WTC11 (cell line): ENCODE measurements around the gene GMNC. TPM values are rescaled to one million over a fixed set of nuclear protein-coding genes. Genes with fewer than 3 reads are reported as not detected.

Experiments used
- ATAC-seq: fragments of 200-7000 bp; cut with Tn5 transposase; 2 replicates; pipeline ENCODE4 v1.10.0; 2021; ENCODE audit warnings: mild to moderate bottlenecking, moderate library complexity
- Bru-seq: library from RNA; stranded (reverse); fragments of 400-500 nt; gene quantifications from one replicate; lab custom pipeline; 2021; lab: Mats Ljungman, UMichigan
- CTCF ChIA-PET: fragments of 300-600 bp; sonication (Branson Sonifier 250); formaldehyde crosslinking; loops from one replicate; lab custom pipeline; 2021; ENCODE audit warnings: antibody characterized with exemption; lab: Charles Lee
- POLR2A ChIA-PET: fragments of 350-600 bp; sonication (Branson Sonifier 250); formaldehyde crosslinking; loops from one replicate; lab custom pipeline; 2021; ENCODE audit warnings: antibody characterized with exemption; lab: Charles Lee
- DNase-seq: peaks from one replicate; pipeline ENCODE4 v3.0.0; 2021; ENCODE audit warnings: low spot score
- H3K27ac Mint-ChIP-seq: 2 replicates; pipeline ENCODE4 v1.8.0; 2021; ENCODE audit warnings: mixed read lengths
- H3K27me3 Mint-ChIP-seq: 2 replicates; pipeline ENCODE4 v1.8.0; 2021; ENCODE audit warnings: low read depth, mild to moderate bottlenecking, moderate library complexity, mixed read lengths
- H3K36me3 Mint-ChIP-seq: 2 replicates; pipeline ENCODE4 v1.8.0; 2021; ENCODE audit warnings: mixed read lengths
- H3K4me1 Mint-ChIP-seq: 2 replicates; pipeline ENCODE4 v1.8.0; 2022; ENCODE audit warnings: mixed read lengths
- H3K4me3 Mint-ChIP-seq: 2 replicates; pipeline ENCODE4 v1.8.0; 2021; ENCODE audit warnings: mild to moderate bottlenecking, moderate library complexity, mixed read lengths
- H3K9me3 Mint-ChIP-seq: 2 replicates; pipeline ENCODE4 v1.8.0; 2021; ENCODE audit warnings: mixed read lengths
- AR ChIP-seq: fragments of 250-450 bp; sonication (Bioruptor Pico); IDR thresholded peaks from 2 replicates; pipeline ENCODE4 v1.9.0; 2021; ENCODE audit warnings: mild to moderate bottlenecking
- CBFB ChIP-seq: sonication (generic); formaldehyde crosslinking; IDR thresholded peaks from 2 replicates; pipeline ENCODE4 v1.8.1; 2022; ENCODE audit warnings: mild to moderate bottlenecking, low read depth, missing genetic modification reagents
- CREM ChIP-seq: sonication (generic); formaldehyde crosslinking; IDR thresholded peaks from 2 replicates; pipeline ENCODE4 v1.8.1; 2022; ENCODE audit warnings: mild to moderate bottlenecking, missing genetic modification reagents, moderate library complexity
- CTCF ChIP-seq: fragments of 200-600 bp; IDR thresholded peaks from 2 replicates; pipeline ENCODE4 v1.8.0; 2022; ENCODE audit warnings: antibody characterized with exemption
- ELF4 ChIP-seq: sonication (generic); formaldehyde crosslinking; IDR thresholded peaks from 2 replicates; pipeline ENCODE4 v1.8.1; 2022; ENCODE audit warnings: low read depth, mild to moderate bottlenecking, moderate library complexity, missing genetic modification reagents
- ETV6 ChIP-seq: sonication (generic); formaldehyde crosslinking; IDR thresholded peaks from 2 replicates; pipeline ENCODE4 v1.8.1; 2022; ENCODE audit warnings: mild to moderate bottlenecking, missing genetic modification reagents
- HMGXB4 ChIP-seq: sonication (generic); formaldehyde crosslinking; IDR thresholded peaks from 2 replicates; pipeline ENCODE4 v1.8.1; 2023; ENCODE audit warnings: mild to moderate bottlenecking, moderate library complexity, missing genetic modification reagents
- KAT7 ChIP-seq: sonication (generic); formaldehyde crosslinking; IDR thresholded peaks from 2 replicates; pipeline ENCODE4 v1.8.1; 2023; ENCODE audit warnings: missing genetic modification reagents, mild to moderate bottlenecking, borderline replicate concordance
- MYBL2 ChIP-seq: sonication (generic); formaldehyde crosslinking; IDR thresholded peaks from 2 replicates; pipeline ENCODE4 v1.8.1; 2023; ENCODE audit warnings: mild to moderate bottlenecking, moderate library complexity, missing genetic modification reagents
- NR2C2 ChIP-seq: sonication (generic); formaldehyde crosslinking; IDR thresholded peaks from 2 replicates; pipeline ENCODE4 v1.8.0; 2022; ENCODE audit warnings: mild to moderate bottlenecking, missing genetic modification reagents
- NR3C1 ChIP-seq: sonication (generic); formaldehyde crosslinking; conservative IDR thresholded peaks from 2 replicates; pipeline ENCODE4 v1.8.1; 2023; ENCODE audit warnings: low read depth, mild to moderate bottlenecking, missing genetic modification reagents
- SMAD3 ChIP-seq: sonication (generic); formaldehyde crosslinking; IDR thresholded peaks from 2 replicates; pipeline ENCODE4 v1.8.0; 2022; ENCODE audit warnings: missing genetic modification reagents, mild to moderate bottlenecking, borderline replicate concordance
- TCF7 ChIP-seq: sonication (generic); formaldehyde crosslinking; IDR thresholded peaks from 2 replicates; pipeline ENCODE4 v1.8.0; 2022; ENCODE audit warnings: mild to moderate bottlenecking, low read depth, missing genetic modification reagents, moderate library complexity
- TEAD4 ChIP-seq: sonication (generic); formaldehyde crosslinking; IDR thresholded peaks from 2 replicates; pipeline ENCODE4 v1.8.0; 2022; ENCODE audit warnings: mild to moderate bottlenecking, missing genetic modification reagents
- ZNF423 ChIP-seq: fragments of 250-450 bp; sonication (Bioruptor Pico); IDR thresholded peaks from 2 replicates; pipeline ENCODE4 v2.1.2; 2022; ENCODE audit warnings: mild to moderate bottlenecking, moderate library complexity
- ZNF512 ChIP-seq: sonication (generic); formaldehyde crosslinking; IDR thresholded peaks from 2 replicates; pipeline ENCODE4 v1.8.1; 2022; ENCODE audit warnings: missing genetic modification reagents, borderline replicate concordance
- ZSCAN18 ChIP-seq: fragments of 250-450 bp; sonication (Bioruptor Pico); IDR thresholded peaks from 2 replicates; pipeline ENCODE4 v2.1.2; 2022; ENCODE audit warnings: mild to moderate bottlenecking, moderate library complexity
- long read RNA-seq, 3 experiments: library from RNA in 1 of 3; library from capped mRNA in 1 of 3; library from polyadenylated mRNA in 1 of 3; unstranded in 2 of 3; stranded (forward) in 1 of 3; transcript quantifications; one replicate each; pipeline ENCODE4 v2.0.0, GENCODE V29; 2021
- total RNA-seq: library from RNA; stranded (reverse); gene quantifications from 3 replicates; pipeline ENCODE4 v1.2.3, GENCODE V29; 2021

The GMNC gene
- 0.07 to 0.39 TPM (median 0.25 TPM) in 3 replicates for total RNA-seq
- Bru-seq, nascent RNA = percentile 35 among the genes with signal in this experiment
- long read RNA-seq, experiment 1, partial matches to known transcripts = 0 of 1 reads
- long read RNA-seq, experiment 1, other reads (novel, unspliced or antisense) = 1 of 1 reads
- long read RNA-seq, experiment 2 = 0 reads
- long read RNA-seq, experiment 3 = 0 reads

GRCh38 chr3:190862209-190863118 lies at the start of gene GMNC:
GMNC (minus strand) TSS chr3:190862694; CDS start chr3:190862615, 79 bp downstream.
- no peak within 1 kb of the TSS for H3K27ac Mint-ChIP-seq
- peak; percentile 75 for DNase-seq
- TF ChIP-seq CREM (CRISPR knock-in tag) (0 out of 2 replicates have a peak, but pooled peaks have one; percentile 69), ZNF512 (CRISPR knock-in tag) (0 out of 2 replicates have a peak, but pooled peaks have one; percentile 79), ELF4 (CRISPR knock-in tag) (0 out of 2 replicates have a peak, but pooled peaks have one; percentile 40), HMGXB4 (peak; percentile 40; the same call in 1 of the 2 replicates), NR2C2 (no peak), KAT7 (CRISPR knock-in tag) (0 out of 2 replicates have a peak, but pooled peaks have one; percentile 36), AR (CRISPR knock-in tag) (no peak)

GRCh38 chr3:190911382-190911781 lies 48.9 kb upstream of the GMNC start:
- Mint-ChIP-seq H3K4me3 (no peak overlapping the region), H3K27me3 (no peaks in the 10 kb centered on the region; the same call in none of the 2 replicates), H3K9me3 (peaks cover 6% of the 10 kb centered on the region), H3K27ac (no peak overlapping the region), H3K4me1 (peaks cover 3% of the 10 kb centered on the region), H3K36me3 (peaks cover 2% of the 10 kb centered on the region; the same call in 1 of the 2 replicates)
- CTCF ChIA-PET = no interaction called here
- ATAC-seq = no peak
- POLR2A ChIA-PET = no interaction called here
- no peak for DNase-seq
- no peak for TF ChIP-seq HMGXB4
- no peak for TF ChIP-seq TEAD4
- TF ChIP-seq CBFB = no peak
- TF ChIP-seq CTCF = no peak
- no peak for TF ChIP-seq ZSCAN18
- no peak for TF ChIP-seq NR3C1 (CRISPR knock-in tag)
- TF ChIP-seq SMAD3 (CRISPR knock-in tag) = no peak
- no peak for TF ChIP-seq MYBL2
- TF ChIP-seq ZNF423 (CRISPR knock-in tag) = no peak
- no peak for TF ChIP-seq ETV6
- TF ChIP-seq TCF7 (CRISPR knock-in tag) = no peak

More at GRCh38 chr3:190862209-190863118, at the start of gene GMNC:
- Mint-ChIP-seq H3K4me3 (peak within 1 kb of the TSS; percentile 94), H3K4me1 (peaks cover 16% of the 10 kb centered on the region), H3K27me3 (peaks cover 56% of the 10 kb centered on the region), H3K9me3 (no peaks in the 10 kb centered on the region), H3K36me3 (no peaks in the 10 kb centered on the region)
- peak; percentile 98 for ATAC-seq
- ChIA-PET CTCF (interaction anchor here (0.7 to 1.7 kb wide), 2 partner anchors 21 to 162 kb away, joined by 3 to 12 read pairs; no protein-coding TSS in a partner anchor), POLR2A (no interaction called here)
